Muscle of leg (tissue), 11 donors: ENCODE data around the gene NSDHL. TPM values are rescaled to one million over a fixed set of nuclear protein-coding genes. Genes with fewer than 3 reads are reported as not detected.
A peak's percentile ranks its signal among the peaks of the same experiment; 100 is the strongest.
"Not testable (repeated sequence)": the region's sequence is repeated elsewhere in the genome, so short reads cannot be mapped to it uniquely, and the experiment has no call there.

Source experiments
- DNase-seq: peaks from one replicate; pipeline ENCODE4 v3.0.0; 2013
- H3K27ac ChIP-seq: one replicate; pipeline ENCODE4 v1.5.1; 2013; ENCODE audit warnings: mild to moderate bottlenecking, low read length, control low read depth
- H3K27me3 ChIP-seq: one replicate; pipeline ENCODE4 v1.6.1; 2013; ENCODE audit warnings: low read length; ENCODE audit not compliant: control insufficient read depth, insufficient read depth
- H3K36me3 ChIP-seq: one replicate; pipeline ENCODE4 v1.6.1; 2013; ENCODE audit warnings: low read length; ENCODE audit not compliant: control insufficient read depth, insufficient read depth
- H3K4me1 ChIP-seq: one replicate; pipeline ENCODE4 v1.6.1; 2013; ENCODE audit warnings: low read length; ENCODE audit not compliant: control insufficient read depth, insufficient read depth
- H3K4me3 ChIP-seq: one replicate; pipeline ENCODE4 v1.5.1; 2013; ENCODE audit warnings: low read length, control low read depth
- H3K9me3 ChIP-seq: replicated peaks from 2 replicates; pipeline ENCODE4 v1.6.1; 2013; ENCODE audit warnings: low read depth, low read length; ENCODE audit not compliant: control insufficient read depth
- WGBS: methylation state at CpG from one replicate; pipeline ENCODE4 v1.1.5; 2013; ENCODE audit warnings: missing lambda C conversion rate; ENCODE audit not compliant: insufficient coverage; 5-methylcytosine and 5-hydroxymethylcytosine counted together
- polyA plus RNA-seq, 8 donors: library from polyadenylated mRNA; unstranded; fragments of 120-200 nt; gene quantifications; one replicate each; pipeline versions ENCODE4 v1.2.1 to v1.2.3, GENCODE V29; 2013; ENCODE audit warnings: inconsistent platforms in 1 of 8, low replicate concordance in 1 of 8; ENCODE audit not compliant: insufficient read length in 8 of 8, insufficient read depth in 1 of 8
- total RNA-seq: library from RNA; stranded (reverse); fragments of 120-200 nt; gene quantifications from one replicate; pipeline ENCODE4 v1.2.4, GENCODE V29; 2013

Gene NSDHL
- total and polyA plus RNA-seq, 9 donors, result 6.8 to 18.1 (median 13.5) TPM

DNA sequence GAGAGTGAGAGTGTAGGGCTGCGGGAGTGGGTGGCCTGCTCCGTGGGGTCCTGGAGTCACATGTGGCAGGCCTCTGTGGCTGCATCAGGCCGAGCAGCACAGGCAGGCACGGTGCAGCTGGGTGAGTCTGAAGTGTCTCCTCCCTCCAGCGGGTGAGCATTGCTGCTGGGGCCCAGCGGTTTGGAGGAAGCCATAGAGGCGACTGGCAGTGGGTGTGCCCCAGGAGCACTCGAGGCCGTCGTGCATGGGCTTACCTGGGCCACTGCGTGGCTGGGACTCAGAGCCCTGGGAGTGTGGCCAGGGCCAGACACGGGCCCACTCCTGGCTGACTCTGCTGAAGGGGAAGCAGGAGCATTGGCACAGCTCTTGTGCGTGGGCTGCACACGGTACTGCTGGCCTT is 77.6 kb downstream of the NSDHL start:
- WGBS, result 74% methylated on average over 12 of the region's 14 CpGs
- no peak for DNase-seq

DNA sequence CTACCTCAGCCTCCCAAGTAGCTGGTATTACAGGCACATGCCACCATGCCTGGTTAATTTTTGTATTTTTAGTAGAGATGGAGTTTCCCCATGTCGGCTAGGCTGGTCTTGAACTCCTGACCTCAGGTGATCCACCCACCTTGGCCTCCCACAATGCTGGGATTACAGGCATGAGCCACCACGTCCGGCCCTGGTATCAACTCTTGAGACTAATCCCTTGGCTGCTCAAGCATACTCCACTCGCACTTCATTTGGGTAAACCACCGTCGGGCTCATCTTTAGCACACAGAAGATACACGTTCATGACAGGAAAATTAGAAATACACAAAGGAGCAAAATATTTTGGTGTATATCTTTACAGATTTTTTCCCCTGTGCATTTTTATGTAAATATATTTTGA is 79.2 kb downstream of the NSDHL start:
- not testable (repeated sequence) for H3K4me3 ChIP-seq, DNase-seq, H3K27me3 ChIP-seq, H3K4me1 ChIP-seq, H3K27ac ChIP-seq, H3K36me3 ChIP-seq, H3K9me3 ChIP-seq
- 60% methylated on average over 1 of the region's 7 CpGs for WGBS

More for the DNA sequence above, 77.6 kb downstream of the NSDHL start:
- no peaks in the 10 kb centered on the region for H3K9me3 ChIP-seq
- peaks cover 14% of the 10 kb centered on the region for H3K4me1 ChIP-seq
- H3K36me3 ChIP-seq, result no peaks in the 10 kb centered on the region
- H3K27ac ChIP-seq, result no peak overlapping the region
- H3K4me3 ChIP-seq, result no peak overlapping the region
- peaks cover 21% of the 10 kb centered on the region for H3K27me3 ChIP-seq

DNA sequence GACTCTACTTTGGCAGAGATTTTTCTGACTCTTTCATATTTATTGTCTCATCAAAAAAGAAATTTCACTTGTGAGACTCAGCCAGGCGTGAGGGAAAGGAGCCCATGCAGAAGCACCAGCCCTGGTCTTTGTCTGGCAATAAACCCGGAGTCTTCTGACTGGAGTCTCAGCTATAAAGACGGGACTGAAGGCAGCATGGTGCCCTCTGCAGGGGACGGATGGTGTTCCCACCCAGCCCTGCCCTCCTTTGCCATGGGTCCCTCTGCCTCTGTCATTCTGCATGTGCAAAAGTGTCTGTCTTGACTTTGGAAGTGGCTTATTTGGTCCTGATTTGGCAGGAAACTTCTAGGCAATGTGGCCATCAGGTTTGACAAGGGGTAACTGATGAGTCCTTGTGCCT is 81.2 kb downstream of the NSDHL start:
- Histone ChIP-seq H3K9me3 (no peaks in the 10 kb centered on the region), H3K27me3 (no peaks in the 10 kb centered on the region), H3K4me1 (peaks cover 7% of the 10 kb centered on the region), H3K36me3 (no peaks in the 10 kb centered on the region), H3K4me3 (no peak overlapping the region), H3K27ac (no peak overlapping the region)
- DNase-seq, result no peak
- 48% methylated on average over 4 of the region's 4 CpGs for WGBS

DNA sequence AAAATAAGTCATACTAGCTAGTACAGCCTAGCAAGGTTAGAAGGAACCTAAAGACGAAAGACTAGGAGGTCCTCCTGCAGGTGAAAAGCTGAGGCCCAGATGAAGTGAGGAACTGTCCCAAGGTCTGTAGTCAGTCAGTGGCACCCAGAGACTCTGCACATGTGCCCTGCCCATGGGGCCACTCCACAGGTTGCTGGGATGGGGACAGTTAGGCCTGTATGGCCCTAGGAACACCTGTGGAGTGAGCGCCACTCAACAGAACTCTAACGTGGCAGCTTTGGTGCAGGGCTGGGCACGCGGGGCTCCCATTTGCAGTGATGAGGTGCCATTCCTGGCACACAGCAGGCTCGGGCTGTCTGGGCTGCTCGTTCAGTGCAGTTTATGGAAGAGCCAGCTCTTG is 81.8 kb downstream of the NSDHL start:
- 69% methylated on average over 7 of the region's 7 CpGs for WGBS
- Histone ChIP-seq H3K36me3 (no peaks in the 10 kb centered on the region), H3K27me3 (no peaks in the 10 kb centered on the region), H3K27ac (no peak overlapping the region), H3K9me3 (no peaks in the 10 kb centered on the region), H3K4me1 (peaks cover 7% of the 10 kb centered on the region), H3K4me3 (no peak overlapping the region)
- no peak for DNase-seq

DNA sequence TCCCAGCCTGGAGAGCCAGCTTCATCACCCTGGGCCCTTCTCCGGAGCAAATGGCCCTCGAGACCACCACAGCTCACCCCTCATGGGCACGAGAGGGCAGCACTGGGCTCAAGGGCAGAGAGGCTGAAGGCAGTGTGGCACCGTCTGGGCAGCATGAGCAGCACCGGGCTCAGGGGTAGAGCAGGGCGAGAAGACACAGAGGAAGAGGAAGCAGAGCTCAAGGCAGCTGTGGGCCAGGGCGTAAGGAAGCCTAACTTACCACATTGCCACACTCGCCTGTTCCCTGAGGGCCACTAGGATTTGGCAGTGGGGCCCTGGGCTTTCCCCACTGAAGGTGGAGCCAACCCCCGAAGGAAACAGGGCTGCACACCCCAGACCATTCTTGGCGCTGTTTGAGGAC is 82.5 kb downstream of the NSDHL start:
- WGBS, result 73% methylated on average over 9 of the region's 10 CpGs
- DNase-seq, result no peak
- Histone ChIP-seq H3K27me3 (peaks cover 3% of the 10 kb centered on the region), H3K9me3 (no peaks in the 10 kb centered on the region), H3K4me3 (no peak overlapping the region), H3K36me3 (no peaks in the 10 kb centered on the region), H3K27ac (no peak overlapping the region), H3K4me1 (peaks cover 7% of the 10 kb centered on the region)

DNA sequence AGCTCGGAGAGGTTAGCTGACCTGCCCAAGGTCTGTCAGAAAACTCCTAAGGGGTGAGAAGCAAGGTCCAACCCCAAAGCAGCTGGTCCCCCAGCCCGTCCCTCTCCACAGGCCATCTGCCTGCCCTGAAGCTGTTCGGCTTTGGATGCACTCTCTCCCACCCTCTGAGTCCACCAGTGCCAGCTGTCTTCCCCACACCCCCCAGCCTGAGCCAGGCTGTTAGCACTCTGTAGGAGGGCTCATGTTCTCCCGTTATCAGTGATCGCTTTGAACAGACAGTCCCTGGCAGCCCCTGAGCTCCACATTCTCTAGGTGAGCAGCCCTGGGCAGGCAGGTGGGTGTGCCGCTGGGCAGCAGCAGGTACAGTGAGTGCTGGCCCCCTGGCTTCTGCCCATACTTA is 83.0 kb downstream of the NSDHL start:
- no peak for DNase-seq
- Histone ChIP-seq H3K36me3 (no peaks in the 10 kb centered on the region), H3K4me1 (peaks cover 7% of the 10 kb centered on the region), H3K4me3 (no peak overlapping the region), H3K9me3 (no peaks in the 10 kb centered on the region), H3K27ac (no peak overlapping the region), H3K27me3 (peaks cover 4% of the 10 kb centered on the region)
- WGBS, result 73% methylated on average over 4 of the region's 6 CpGs

DNA sequence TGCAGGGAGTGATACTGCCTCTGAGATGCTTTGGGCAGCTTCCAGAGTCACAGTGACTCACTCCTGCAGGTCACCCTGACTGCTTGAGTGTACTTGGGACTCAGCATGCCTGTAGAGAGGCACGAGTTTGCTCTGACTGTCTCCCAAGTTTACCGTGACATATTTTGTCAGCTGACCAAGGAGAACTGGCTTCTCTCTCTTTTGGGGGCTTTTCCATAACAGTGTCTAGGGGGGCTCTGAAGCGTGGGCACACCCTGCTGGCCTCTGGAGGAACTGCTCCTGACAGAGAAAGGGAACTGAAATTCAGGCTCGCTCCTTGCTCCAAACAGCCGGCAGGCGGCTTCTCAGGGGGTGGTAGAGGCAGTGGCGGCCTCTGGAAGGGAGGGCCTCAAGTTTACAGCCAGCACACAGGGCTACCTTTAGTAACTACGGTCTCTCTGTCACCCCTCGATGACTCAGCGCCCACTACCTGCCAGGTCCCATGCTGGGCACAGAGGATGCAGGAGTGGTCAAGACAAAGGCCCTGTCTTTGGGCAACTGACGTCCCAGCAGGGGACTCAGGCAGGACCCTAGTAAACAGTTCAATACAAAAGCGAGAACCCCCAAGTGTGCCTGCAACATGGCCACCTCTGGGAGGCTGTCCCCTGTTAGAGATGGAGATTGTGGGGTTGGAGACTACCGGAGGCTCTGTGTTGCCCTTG is 84.8 kb downstream of the NSDHL start:
- Histone ChIP-seq H3K27ac (no peak overlapping the region), H3K4me3 (no peak overlapping the region), H3K27me3 (peaks cover 6% of the 10 kb centered on the region), H3K36me3 (no peaks in the 10 kb centered on the region), H3K9me3 (no peaks in the 10 kb centered on the region), H3K4me1 (peaks cover 7% of the 10 kb centered on the region)
- DNase-seq, result peak; percentile 42
- WGBS, result 42% methylated on average over 7 of the region's 13 CpGs

DNA sequence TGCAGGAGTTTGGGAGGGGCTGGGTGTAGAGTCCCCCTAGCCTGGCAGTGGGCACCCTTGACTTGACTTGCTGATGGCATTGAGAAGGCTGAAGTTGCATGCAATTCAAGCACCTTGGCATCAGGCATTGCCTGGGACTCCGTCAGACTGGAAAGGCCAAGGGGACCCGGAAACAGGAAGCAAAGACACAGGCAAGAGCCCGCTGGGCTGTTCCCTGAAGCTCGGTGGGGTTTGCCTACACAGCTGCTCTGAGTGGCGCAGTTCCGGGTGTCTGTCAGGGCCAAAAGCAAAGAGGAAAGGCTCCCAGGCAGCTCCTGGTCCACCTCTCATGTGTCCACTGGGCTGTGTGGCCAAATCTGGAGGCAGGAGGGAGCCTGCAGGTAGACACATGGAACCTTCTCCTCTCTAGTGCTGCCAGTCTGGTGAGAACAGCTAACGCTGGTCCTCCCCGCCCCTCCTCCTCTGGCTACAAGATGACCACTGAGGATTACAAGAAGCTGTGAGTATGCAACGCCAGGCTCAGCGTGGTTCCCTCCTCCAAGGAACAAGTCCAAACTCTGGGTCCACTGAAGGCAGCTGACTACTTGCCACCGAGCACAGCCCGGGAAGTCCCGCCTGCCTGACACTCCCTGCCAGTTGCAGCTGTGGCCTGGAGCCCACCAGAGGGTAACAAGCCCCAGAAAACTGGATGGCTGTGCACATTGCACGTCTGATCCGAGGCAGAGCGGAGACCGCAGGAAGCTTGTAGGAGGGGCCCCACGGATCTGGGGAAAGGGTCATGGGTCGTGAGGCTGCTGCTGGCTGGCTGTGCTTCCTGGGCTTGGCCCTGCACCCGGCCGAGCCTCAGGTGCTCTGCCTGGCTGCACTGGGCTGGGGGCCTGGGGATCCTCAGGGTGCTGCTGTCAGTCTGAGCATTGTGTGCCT is 87.1 kb downstream of the NSDHL start:
- WGBS, result 60% methylated on average over 19 of the region's 21 CpGs
- Histone ChIP-seq H3K9me3 (no peaks in the 10 kb centered on the region), H3K4me3 (no peak overlapping the region), H3K27ac (no peak overlapping the region), H3K4me1 (peaks cover 7% of the 10 kb centered on the region), H3K36me3 (no peaks in the 10 kb centered on the region), H3K27me3 (peaks cover 7% of the 10 kb centered on the region)
- no peak for DNase-seq

DNA sequence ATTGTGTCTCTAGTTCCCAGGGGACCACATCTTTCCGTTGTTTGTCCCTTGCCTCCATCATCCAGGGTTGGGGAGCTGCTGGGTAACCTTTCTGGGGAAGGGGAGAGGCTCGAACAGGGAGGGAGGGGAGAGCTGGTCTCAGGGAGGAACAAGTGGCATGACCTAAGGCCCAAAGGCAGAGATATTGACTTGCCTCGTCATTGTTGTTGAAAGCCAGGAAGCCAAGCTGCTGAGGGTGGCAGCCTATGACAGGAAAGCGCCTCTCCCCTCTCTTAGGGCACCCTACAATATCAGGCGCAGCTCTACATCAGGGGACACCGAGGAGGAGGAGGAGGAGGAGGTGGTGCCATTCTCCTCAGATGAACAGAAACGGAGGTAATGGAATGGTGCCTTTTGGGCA is 87.8 kb downstream of the NSDHL start:
- no peak for DNase-seq
- 51% methylated on average over 3 of the region's 7 CpGs for WGBS
- H3K36me3 ChIP-seq, result no peaks in the 10 kb centered on the region

More for the DNA sequence above, 87.8 kb downstream of the NSDHL start:
- Histone ChIP-seq H3K27ac (no peak overlapping the region), H3K9me3 (no peaks in the 10 kb centered on the region), H3K27me3 (peaks cover 9% of the 10 kb centered on the region), H3K4me1 (peaks cover 7% of the 10 kb centered on the region), H3K4me3 (no peak overlapping the region)
